NCI-H2107 treated with DMSO at 0.1 percent for 48 hours (cell line): ENCODE measurements around the gene DCD.
"Not testable (repeated sequence)": the region's sequence is repeated elsewhere in the genome, so short reads cannot be mapped to it uniquely, and the experiment has no call there.

Source experiments
- DNase-seq: peaks from one replicate; lab custom pipeline; 2025; ENCODE audit not compliant: unreplicated experiment; lab: John Stamatoyannopoulos, UW

DCD gene

GRCh38 chr12:54654926-54655325 lies 6.8 kb upstream of the DCD start:
- no peak for DNase-seq

DNA sequence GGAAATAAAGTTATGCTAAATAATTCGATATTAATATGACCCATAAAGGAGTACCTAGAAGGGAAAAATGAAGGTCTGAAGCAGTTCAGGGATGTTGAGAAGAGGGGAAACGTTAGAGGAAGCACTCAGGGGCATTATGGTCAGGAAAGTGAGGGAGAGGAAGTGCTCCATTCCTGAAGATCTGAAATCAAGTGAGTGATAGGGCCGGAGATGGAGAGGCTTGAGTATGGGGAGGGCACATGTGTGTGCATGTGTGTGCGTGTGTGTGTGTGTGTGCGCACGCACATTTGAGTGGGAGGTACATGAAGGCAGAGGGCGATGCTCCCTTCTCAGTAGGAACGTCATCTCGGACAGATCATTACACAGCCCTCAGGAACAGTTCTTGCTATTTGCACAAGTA lies 4.9 kb upstream of the DCD start:
- DNase-seq = no peak

DNA sequence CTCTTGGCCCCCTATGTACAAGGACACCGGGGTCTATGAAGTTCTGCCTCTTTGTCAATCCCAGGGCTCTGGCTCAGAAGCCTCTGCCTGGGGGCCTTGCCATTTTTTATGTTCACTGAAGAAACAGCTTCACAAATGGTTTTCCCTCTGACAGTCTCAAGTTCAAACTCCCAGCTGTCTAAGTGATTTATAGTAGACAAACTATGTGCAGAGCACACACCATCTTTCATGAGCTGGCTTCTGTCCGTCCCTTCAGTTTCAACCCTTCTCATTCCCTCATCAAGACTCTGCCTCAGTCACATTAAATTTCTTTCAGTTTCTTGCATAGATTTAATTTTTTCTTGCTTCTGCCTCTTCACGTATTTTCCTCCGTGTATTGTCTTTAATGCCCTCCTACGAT lies 2.7 kb upstream of the DCD start:
- no peak for DNase-seq

DNA sequence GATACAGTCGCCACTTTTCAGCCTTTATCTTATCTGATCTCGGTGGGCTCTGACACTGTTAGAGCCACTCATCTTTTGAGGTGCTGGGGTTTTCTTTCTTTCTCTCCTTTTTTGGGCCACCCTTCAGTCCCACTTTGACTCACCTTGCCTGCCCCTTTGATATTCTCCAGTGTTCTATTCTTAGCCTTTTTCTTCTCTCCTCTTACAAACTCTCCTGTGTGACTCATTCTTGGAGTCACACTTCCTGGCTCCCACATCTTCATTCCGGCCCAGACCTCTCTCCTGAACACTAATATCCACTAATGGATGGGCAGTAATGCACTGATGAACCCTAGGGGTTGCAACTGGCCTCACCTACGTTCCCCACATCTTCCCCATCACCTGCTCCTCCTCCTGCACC lies 2.2 kb upstream of the DCD start:
- no peak for DNase-seq

DNA sequence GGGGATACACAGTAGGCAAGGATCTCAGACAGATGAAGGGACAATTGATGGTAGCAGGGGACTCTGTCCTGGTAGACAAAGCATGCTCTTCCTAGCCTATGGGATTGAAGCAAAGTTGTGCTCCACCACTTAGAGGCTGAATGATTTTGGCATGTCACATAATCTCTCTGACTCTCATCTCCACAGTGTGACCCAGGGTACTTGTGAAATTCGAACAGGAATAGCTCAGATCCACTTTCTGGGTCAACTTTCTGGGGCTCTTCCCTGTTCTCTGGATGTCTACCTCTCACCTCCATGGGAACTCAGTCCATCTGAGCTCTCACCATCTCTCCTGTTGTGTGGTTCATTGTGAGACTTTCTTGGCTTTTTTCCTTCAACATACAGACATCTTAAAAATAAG lies 1.7 kb upstream of the DCD start:
- no peak for DNase-seq

GRCh38 chr12:54641554-54641953 lies 6.6 kb downstream of the DCD start:
- no peak for DNase-seq

DNA sequence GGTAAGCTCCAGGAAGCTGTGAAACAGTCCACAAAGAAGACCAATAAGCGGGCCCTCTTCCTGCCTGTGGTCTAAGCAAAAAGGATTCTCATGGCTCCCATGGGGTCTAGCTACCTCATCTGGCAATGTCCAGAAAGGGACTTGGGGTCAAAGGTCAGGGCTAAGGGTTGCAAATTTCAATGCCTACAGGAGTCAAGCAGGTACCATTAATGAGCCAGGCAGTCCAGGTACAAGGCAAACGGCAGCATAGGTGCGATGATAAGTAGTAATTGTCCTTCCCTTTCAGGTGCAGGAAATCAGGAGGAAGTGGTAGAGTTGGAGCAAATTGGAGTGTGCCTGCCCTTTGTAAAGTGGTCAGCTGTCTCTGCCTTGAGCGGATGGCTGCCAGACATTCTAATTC lies 7.1 kb downstream of the DCD start:
- no peak for DNase-seq

- DNase-seq = not testable (repeated sequence)
Measured at GRCh38 chr12:54639112-54639511, 9.1 kb downstream of the DCD start.

GRCh38 chr12:54634795-54635194 lies 13.4 kb downstream of the DCD start, which contains the start of gene LACRT:
Gene LACRT (minus strand): TSS chr12:54634895. CDS start chr12:54634841, 54 bp downstream.
- no peak for DNase-seq

DNA sequence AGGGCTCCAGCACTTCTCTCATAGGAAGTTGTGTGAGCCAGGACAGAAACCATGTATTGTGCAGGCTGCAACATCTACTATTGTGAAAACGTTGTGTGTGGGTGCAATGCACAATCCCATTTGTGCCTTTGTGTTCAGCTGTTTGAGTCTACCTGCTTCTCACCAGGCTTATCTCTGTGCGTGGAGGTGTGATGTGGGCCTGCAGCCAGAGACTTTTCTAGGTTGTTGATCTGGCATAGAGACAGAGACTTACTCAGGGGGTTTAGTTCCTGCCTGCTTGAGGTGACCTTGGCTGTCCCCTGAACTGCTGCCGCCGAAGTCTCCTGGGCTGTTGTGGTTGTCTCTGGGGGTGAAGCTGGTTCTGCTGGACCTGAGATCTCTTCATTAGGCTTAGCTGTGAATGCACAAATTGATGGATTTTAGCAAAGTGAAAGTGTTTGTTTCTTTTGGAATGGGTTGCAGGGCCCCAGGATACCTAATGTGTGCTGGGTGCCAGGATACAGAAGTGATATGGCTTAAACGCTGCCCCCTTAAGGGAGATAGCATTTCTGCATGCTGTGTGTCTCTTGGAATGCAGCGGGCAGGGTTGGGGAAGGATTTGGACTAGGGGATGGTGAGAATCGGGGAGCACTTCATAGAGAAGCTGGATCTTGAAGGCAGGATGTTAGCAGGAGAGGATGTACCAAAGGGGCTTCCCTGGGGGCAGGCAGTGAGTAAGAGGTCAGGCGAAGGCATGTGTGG lies 16.0 kb downstream of the DCD start:
- no peak for DNase-seq

GRCh38 chr12:54631551-54631950 lies 16.6 kb downstream of the DCD start:
- DNase-seq = no peak

DNA sequence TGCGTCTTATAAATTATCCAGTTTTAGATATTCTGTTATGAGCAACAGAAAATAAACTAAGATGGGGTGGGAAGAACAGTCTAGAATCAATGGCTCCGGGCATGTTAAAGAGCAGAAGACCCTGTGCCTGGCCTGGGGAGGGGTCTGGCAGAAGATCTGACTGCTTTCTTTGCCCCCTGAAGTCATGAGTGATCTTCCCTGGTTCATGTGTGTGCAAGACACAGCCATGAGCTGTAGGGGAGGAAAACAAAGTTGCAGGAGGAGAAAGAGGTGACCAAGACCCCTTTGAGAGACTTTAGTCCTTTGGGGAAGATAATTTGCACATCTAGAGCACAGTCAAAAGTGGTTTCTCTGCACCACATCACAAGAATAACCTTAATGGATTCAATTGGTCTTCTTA lies 18.2 kb downstream of the DCD start:
- no peak for DNase-seq

GRCh38 chr12:54628186-54628846 lies 19.8 kb downstream of the DCD start:
- no peak for DNase-seq

- no peak for DNase-seq
Measured at GRCh38 chr12:54627304-54627703, 20.9 kb downstream of the DCD start.

DNA sequence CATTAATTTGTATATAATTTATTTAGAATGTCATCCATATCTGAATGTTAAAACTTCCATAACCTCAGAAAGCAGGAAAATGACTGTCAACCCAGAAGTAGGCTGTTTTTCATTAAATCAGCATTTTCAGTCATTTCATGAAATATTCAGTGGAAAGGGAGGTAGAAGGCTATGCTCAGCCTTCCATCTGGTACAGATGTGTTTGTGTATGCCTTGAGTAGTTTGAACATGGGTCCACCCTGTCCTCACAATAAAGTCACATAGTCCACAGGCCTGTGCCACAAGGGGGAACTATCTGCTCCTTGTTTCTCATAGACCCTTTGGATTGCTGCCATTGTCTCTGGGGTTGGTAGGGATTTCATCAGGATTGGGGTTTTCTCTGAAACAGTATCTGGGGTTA lies 22.6 kb downstream of the DCD start:
- no peak for DNase-seq

GRCh38 chr12:54624315-54625279 lies 23.6 kb downstream of the DCD start:
- no peak for DNase-seq

GRCh38 chr12:54622463-54623183 lies 25.5 kb downstream of the DCD start:
- DNase-seq = no peak

DNA sequence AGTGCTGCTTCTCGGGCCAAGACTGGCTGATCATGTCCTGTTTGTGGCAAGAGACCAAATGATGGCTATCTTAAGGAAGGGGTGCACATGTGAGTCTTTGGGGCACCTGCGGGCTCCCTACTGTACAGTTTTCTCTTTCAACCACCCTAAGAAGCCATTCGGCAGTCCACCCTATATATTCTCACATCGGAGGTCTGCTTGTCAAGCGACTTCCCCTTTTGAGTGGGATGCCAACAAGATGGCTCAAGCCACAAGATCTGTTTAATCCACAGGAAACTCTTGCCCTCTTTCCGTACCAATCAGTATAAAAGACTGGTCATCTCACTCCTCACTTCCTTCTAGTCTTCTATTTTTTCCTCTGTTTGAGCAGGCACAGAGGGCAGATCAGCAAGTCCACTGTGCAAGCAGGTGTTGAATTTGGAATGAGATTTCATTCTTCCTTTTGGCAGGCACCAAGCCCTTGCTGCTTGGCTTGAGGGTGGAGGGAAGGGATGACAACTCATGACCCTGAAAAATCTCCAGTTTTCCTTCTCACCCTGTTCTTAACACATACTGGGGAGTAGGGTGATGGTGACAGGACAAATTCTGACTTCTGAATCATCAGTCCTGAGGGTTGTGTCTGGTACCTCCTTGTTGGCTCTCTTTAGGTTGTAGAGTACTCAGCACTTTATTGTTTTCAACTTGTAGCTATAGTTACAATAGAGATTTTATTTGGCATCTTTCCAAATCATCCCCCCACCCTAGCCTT lies 31.1 kb downstream of the DCD start:
- DNase-seq = no peak

- DNase-seq = no peak
Measured at GRCh38 chr12:54612225-54612750, 35.9 kb downstream of the DCD start.

GRCh38 chr12:54611715-54612149 lies 36.4 kb downstream of the DCD start:
- DNase-seq = no peak
